ENCODE data around the gene WDR5.

WDR5 gene

GRCh38 chr9:134189470-134190231, 53.8 kb downstream of the WDR5 start:
- DNase-seq: no peak

GRCh38 chr9:134190232-134191121, 54.6 kb downstream of the WDR5 start:
- DNase-seq: no peak

DNA sequence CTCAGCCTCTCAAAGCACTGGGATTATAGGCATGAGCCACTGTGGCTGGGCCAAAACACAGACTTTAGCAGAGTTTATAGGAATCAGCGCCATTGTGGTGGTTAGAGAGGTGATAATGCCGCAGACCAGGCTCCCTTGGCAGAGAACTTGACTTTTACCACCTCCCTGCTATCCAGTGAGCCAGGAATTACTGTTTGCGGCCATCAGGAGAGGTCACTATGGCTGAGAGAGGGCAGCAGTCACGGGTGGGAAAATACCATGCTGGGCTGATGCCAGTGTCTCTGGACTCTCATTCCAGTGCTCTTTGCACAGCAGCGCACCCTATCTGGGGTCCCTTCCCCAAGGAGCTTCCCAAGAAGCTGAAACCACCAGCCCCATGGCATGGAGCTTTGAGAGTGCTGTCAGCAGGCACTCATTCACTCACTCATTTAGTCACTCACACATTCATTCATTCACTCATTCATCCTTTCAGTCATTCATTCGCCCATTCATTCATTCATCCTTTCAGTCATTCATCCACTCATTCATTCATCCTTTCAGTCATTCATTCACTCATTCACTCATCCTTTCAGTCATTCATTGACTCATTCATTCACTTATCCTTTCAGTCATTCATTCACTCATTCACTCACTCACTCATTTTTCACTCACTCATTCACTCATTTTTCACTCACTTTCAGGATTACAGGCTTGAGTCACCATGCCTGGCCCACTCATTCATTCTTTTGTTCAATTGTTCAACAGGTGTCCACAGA, 55.8 kb downstream of the WDR5 start:
- no peak for DNase-seq

DNA sequence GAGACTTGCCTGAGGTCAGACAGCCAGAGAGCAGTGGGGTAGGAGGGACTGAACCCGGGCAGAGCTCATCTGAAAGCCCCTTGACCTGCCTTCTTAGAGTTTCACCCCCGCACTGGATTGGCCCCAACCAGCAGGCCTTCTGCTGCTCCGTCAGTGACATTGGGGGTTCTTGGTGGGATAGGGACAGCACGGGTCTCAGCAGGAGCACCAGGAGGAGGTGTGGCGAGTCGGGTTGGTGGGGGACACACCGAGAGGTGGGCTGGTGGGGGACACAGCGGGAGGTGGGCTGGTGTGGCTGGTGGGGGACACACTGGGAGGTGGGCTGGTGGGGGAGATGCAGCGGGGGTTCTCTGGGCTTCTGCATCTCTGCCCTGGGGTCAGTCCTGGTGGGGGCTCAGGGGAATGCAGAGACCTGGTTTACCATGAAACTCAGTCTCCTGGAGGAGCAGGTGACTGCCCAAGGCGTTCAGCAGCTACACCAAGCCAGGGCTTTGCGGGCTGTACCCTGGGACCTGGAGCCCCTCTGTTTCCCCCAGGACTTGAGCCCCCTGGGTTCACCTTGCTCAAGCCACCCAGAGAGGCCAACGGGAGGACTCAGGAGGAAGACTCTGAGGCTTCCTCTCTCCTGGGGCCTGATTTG, 56.5 kb downstream of the WDR5 start:
- DNase-seq: no peak

GRCh38 chr9:134192951-134193731, 57.3 kb downstream of the WDR5 start:
- DNase-seq: peak; percentile 12

GRCh38 chr9:134193912-134194535, 58.1 kb downstream of the WDR5 start:
- DNase-seq: peak; percentile 1

DNA sequence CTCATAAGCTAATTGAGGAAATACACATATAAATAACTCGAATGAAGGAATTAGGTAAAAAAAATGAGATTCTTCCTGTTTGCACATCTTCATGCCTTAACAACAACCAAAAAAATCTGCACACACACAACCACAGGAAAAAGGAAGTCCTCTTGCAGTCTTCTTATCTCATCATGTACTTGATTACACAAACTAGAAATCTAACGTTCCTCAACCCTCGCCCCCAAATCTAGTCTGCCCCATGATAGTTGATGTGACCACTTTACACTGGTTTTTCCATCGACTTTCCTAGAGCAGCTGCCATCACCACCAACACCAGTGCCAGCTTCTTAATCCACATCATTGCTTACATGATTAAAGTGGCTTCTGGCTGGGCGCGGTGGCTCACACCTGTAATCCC, 59.7 kb downstream of the WDR5 start:
- no peak for DNase-seq

DNA sequence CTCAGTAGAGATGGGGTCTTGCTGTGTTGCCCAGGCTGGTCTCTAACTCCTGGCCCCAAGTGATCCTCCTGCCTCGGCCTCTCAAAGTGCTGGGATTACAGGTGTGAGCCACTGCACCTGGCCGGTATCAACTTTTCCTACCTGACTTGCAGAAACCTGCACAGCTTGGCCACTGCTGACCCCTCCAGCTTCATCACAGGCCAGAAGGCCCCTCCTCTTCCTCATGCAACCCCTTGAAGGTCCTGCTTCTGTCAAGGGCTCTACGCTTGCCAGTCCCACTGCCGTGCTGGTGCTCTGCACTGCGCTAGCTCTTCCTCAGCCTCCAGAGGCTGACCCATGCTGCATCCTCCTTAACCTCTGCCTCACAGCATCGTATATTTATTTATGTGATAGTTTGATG, 61.0 kb downstream of the WDR5 start:
- no peak for DNase-seq

GRCh38 chr9:134198791-134199190, 62.9 kb downstream of the WDR5 start:
- DNase-seq: no peak

DNA sequence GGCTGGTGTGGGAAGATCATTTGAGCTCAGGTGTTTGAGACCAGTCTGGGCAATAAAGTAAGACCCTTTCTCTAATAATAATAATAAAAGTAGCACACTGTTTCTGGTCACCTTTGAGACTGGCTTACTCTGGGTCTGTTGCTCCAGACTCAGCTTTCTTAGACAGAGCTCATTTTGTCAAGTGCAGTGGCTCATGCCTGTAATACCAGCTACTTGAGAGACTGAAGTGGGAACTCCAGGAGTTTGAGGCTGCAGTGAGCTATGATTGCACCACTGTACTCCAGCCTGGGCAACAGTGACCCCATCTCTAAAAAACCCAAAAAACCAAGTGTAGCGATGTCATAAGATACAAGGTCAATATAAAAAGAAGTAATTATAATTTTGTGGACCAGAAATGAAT, 64.8 kb downstream of the WDR5 start:
- no peak for DNase-seq

- DNase-seq: no peak
Observed at GRCh38 chr9:134203224-134203623, 67.3 kb downstream of the WDR5 start.

DNA sequence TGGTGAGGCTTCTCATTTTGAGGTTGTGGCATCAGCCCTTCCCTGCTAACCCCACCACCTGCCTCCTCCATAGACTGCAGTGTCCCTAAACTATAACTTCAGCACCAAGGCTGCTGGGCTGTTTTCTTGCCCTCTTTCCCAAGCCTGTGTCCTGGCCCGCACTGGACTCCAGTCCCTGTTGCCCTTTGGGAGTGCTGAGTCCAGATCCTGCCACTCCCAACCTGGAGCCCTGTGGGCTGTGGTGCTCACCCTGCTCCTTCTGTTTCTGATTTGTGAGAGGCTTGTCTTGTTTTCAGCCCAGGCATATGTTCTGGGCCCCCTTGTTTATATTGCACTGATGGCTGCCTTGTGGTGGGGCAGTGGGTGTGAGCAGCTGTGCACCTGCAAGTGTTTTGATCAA, 68.2 kb downstream of the WDR5 start:
- DNase-seq: peak; percentile 0

DNA sequence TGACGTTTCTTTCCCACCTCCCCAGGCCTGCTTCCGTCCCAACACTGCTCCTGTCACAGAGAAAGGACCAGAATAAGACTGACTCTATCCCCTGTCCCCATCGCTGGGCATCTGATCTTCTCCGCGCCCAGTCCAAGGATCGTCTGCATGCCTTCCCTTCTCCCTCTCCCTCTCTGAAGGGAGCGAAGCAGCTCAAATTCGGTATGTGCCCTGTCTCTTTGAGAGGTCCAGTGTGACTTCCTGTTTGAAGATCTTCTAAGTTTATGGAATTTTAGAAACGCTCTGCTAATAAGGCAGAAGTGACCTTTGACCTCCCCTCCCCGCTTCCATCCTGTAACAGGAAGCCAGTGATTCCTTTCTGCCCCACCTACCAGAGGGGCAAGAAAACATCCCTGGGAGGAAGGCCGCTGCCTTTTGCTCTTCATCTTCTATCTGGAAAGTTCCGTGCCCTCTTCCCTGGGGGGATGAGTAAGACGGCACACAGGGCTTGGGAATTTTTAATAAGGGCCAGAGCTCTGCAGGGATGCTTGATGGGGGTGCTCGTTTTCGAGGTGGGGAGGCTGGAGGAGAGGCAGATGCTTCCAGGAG, 69.2 kb downstream of the WDR5 start:
- DNase-seq: peak; percentile 8

- DNase-seq: no peak
Observed at GRCh38 chr9:134205672-134206310, 69.9 kb downstream of the WDR5 start.

DNA sequence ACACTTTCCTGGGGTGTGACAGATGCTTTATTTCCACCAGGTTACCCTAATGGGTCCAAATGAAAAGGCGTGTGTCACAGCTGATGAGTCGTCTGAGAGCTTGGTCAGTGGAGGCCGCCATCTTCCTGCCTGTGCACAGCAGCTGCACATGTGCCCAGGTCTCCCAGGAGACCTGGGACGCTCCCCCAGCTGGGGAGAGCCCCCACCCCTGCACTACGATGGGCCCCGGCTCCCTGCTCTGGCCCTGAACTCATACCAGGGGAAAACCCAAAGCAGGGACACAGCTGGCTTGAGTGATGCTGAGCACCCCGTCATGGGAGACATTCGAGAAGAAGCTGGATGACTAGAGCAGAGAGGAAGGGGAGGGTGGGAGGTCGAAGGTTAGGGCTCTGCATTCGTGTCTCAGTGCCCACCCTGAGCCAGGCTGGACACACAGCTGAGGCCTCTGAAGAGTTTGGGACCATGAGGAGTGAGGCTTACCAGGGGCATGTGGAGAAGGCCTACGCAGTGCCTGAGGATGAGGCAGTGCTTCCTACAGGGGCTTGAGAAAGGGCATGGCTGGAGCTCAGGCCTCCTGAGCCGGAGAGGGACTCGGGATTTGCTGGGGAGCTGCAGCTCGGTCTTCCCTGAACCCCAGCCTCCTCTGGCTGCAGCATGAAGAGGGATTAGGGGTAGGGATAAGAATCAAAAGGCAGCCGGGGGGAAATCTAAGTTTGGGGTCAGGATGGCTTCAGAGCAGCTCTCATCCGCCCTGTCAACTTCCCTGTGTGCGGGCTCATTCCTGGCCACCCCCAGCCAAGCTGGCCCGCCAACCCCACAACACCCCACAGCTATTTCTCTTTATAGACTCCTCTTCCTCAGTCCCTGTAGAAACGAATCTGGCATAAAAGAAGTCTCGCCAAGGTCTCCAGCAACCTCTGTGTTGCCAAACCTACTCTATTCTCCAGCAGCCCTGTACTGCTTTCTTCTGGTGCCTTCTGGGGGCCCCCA, 70.7 kb downstream of the WDR5 start:
- peak; percentile 56 for DNase-seq

GRCh38 chr9:134208310-134208841, 72.5 kb downstream of the WDR5 start:
- DNase-seq: peak; percentile 1

DNA sequence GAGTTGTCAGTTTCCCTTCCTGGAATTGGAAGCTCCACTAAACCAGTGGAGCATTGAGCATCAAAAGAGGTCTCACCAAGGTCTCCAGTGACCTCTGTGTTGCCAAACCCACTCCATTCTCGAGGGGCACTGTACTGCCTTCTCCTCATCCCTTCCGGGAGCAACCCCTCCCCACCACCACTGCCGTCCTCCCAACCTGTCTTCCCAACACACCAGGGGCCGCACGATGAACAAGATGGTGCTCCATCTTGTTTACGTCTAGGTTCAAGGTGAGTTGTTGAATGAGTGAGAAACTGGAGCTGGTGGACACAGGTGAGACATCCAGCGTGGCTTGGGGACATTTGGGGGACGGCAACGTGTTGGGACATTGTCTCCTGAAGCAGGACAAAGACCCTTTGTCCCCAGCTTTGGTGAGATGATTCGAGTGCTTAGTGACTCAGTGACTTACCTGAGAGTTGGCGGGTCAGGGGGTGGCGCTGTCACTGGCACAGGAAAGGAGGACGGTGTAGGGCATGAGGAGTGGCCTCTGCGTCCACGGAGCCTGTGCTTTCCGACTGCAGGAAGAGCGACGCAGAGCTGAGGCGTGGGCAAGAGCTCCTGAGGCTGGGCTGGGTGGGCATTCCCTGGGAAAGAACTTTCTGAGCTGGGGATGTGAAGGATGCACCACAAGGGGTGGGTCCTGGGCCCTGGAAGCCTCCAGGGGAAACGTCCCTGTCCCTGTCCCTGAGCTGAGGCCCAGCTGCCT, 73.3 kb downstream of the WDR5 start:
- DNase-seq: no peak

Data from retina (tissue), 1 donor.